ENCODE results near the gene HK1. TPM values are rescaled to one million over a fixed set of nuclear protein-coding genes. Genes with fewer than 3 reads are reported as not detected.
A peak's percentile ranks its signal among the peaks of the same experiment; 100 is the strongest.

Gene HK1
- polyA plus RNA-seq, 4 donors, result 3.8 to 21.8 (median 9.1) TPM

DNA sequence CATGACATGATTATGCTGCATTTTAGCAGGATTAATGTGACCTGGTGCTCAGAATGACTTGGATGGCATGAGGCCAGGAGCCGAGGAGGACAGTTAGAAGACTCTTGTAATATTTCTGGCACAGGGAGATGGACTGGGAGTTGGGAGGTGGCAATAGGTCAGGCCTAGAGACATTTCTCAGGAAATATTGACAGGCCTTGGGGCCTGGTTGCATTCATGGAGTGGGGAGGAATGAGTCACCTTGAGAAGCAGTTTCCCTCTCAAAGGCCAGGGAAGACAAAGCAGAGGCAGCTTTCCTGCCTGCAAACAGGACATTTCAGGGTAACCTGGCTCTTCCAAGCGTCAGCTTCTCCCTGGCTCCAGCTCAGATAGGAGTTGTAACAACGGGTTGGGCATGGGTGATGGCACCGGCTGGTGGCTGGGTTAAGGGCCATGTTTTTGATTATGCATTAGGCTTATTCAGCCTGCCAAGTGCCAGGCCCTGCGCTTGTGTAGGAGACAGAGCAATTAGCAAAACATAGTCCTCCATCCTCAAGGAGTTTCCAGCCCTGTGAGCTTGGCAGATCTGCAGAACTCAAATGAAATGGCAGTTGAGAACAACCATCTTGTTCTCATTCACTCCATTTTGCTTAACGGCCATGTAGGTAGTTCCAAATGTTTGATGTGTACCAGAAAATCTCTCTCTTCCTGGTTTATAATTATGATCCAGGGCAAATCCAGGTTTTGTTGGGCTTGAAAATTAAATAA is 38.2 kb downstream of the HK1 start:
- Histone ChIP-seq H3K9me3 (ENCODE audit: control insufficient read depth in 2 of 2, insufficient read depth in 1 of 2, low read depth in 1 of 2, low read length in 1 of 2) (no peaks in the 10 kb centered on the region), H3K27me3 (ENCODE audit: control insufficient read depth in 3 of 3, insufficient read depth in 3 of 3, low read length in 3 of 3) (peaks cover 0 to 16% (median 0%) of the 10 kb centered on the region in 3 donors), H3K27ac (ENCODE audit: low read depth in 1 of 3, low read length in 2 of 3) (no peak overlapping the region), H3K4me3 (ENCODE audit: low read depth in 1 of 3, low read length in 3 of 3) (no peak overlapping the region), H3K36me3 (ENCODE audit: control insufficient read depth in 3 of 3, insufficient read depth in 2 of 3, low read depth in 1 of 3, low read length in 3 of 3) (peaks cover 0 to 5% (median 0%) of the 10 kb centered on the region in 3 donors), H3K4me1 (ENCODE audit: control insufficient read depth in 3 of 3, insufficient read depth in 2 of 3, low read depth in 1 of 3, low read length in 2 of 3) (peaks cover 0 to 33% (median 0%) of the 10 kb centered on the region in 3 donors)
- 73 to 81% (median 75%) methylated on average over 6 of the region's 6 CpGs for WGBS, 3 donors
- no peak for FAIRE-seq
- DNase-seq, result no peak

GRCh38 chr10:69317175-69317604 is 38.9 kb downstream of the HK1 start:
- WGBS, 3 donors, result 89 to 95% (median 93%) methylated on average over 3 of the region's 3 CpGs
- peaks cover 0 to 5% (median 0%) of the 10 kb centered on the region in 3 donors for H3K36me3 ChIP-seq (ENCODE audit: control insufficient read depth in 3 of 3, insufficient read depth in 2 of 3, low read depth in 1 of 3, low read length in 3 of 3)
- peaks cover 0 to 16% (median 0%) of the 10 kb centered on the region in 3 donors for H3K27me3 ChIP-seq (ENCODE audit: control insufficient read depth in 3 of 3, insufficient read depth in 3 of 3, low read length in 3 of 3)
- H3K27ac ChIP-seq (ENCODE audit: low read depth in 1 of 3, low read length in 2 of 3), result peak overlapping the region in 2 of 3 donors; percentile 69 to 88
- H3K4me1 ChIP-seq (ENCODE audit: control insufficient read depth in 3 of 3, insufficient read depth in 2 of 3, low read depth in 1 of 3, low read length in 2 of 3), result peaks cover 0 to 33% (median 0%) of the 10 kb centered on the region in 3 donors
- no peak for FAIRE-seq
- H3K4me3 ChIP-seq (ENCODE audit: low read depth in 1 of 3, low read length in 3 of 3), result no peak overlapping the region
- peak in 1 of 2 donors; percentile 39 for DNase-seq
- H3K9me3 ChIP-seq (ENCODE audit: control insufficient read depth in 2 of 2, insufficient read depth in 1 of 2, low read depth in 1 of 2, low read length in 1 of 2), result no peaks in the 10 kb centered on the region

GRCh38 chr10:69317626-69318105 is 39.4 kb downstream of the HK1 start:
- peaks cover 0 to 13% (median 0%) of the 10 kb centered on the region in 3 donors for H3K27me3 ChIP-seq (ENCODE audit: control insufficient read depth in 3 of 3, insufficient read depth in 3 of 3, low read length in 3 of 3)
- FAIRE-seq (no peak), DNase-seq (peak; percentile 63 to 74)
- WGBS, 3 donors, result 25 to 40% (median 31%) methylated on average over 8 of the region's 8 CpGs
- H3K27ac ChIP-seq (ENCODE audit: low read depth in 1 of 3, low read length in 2 of 3), result peak overlapping the region; percentile 60 to 88 (median 69)
- H3K36me3 ChIP-seq (ENCODE audit: control insufficient read depth in 3 of 3, insufficient read depth in 2 of 3, low read depth in 1 of 3, low read length in 3 of 3), result peaks cover 0 to 5% (median 0%) of the 10 kb centered on the region in 3 donors
- H3K4me3 ChIP-seq (ENCODE audit: low read depth in 1 of 3, low read length in 3 of 3), result peak overlapping the region; percentile 53 to 76 (median 63)
- no peaks in the 10 kb centered on the region for H3K9me3 ChIP-seq (ENCODE audit: control insufficient read depth in 2 of 2, insufficient read depth in 1 of 2, low read depth in 1 of 2, low read length in 1 of 2)
- H3K4me1 ChIP-seq (ENCODE audit: control insufficient read depth in 3 of 3, insufficient read depth in 2 of 3, low read depth in 1 of 3, low read length in 2 of 3), result peaks cover 0 to 33% (median 0%) of the 10 kb centered on the region in 3 donors

GRCh38 chr10:69318106-69318866 is 40.0 kb downstream of the HK1 start:
- Histone ChIP-seq H3K4me3 (ENCODE audit: low read depth in 1 of 3, low read length in 3 of 3) (peak overlapping the region; percentile 63 to 94 (median 71)), H3K4me1 (ENCODE audit: control insufficient read depth in 3 of 3, insufficient read depth in 2 of 3, low read depth in 1 of 3, low read length in 2 of 3) (peaks cover 0 to 33% (median 0%) of the 10 kb centered on the region in 3 donors), H3K27me3 (ENCODE audit: control insufficient read depth in 3 of 3, insufficient read depth in 3 of 3, low read length in 3 of 3) (peaks cover 0 to 8% (median 0%) of the 10 kb centered on the region in 3 donors), H3K27ac (ENCODE audit: low read depth in 1 of 3, low read length in 2 of 3) (peak overlapping the region; percentile 60 to 89 (median 69)), H3K9me3 (ENCODE audit: control insufficient read depth in 2 of 2, insufficient read depth in 1 of 2, low read depth in 1 of 2, low read length in 1 of 2) (no peaks in the 10 kb centered on the region), H3K36me3 (ENCODE audit: control insufficient read depth in 3 of 3, insufficient read depth in 2 of 3, low read depth in 1 of 3, low read length in 3 of 3) (peaks cover 0 to 5% (median 0%) of the 10 kb centered on the region in 3 donors)
- peak; percentile 89 to 93 for DNase-seq
- WGBS, 3 donors, result 1% methylated on average over 57 to 90 of the region's 90 CpGs
- FAIRE-seq, result no peak

- Histone ChIP-seq H3K27ac (ENCODE audit: low read depth in 1 of 3, low read length in 2 of 3) (peak overlapping the region; percentile 29 to 89 (median 32)), H3K4me3 (ENCODE audit: low read depth in 1 of 3, low read length in 3 of 3) (peak overlapping the region; percentile 63 to 94 (median 71)), H3K9me3 (ENCODE audit: control insufficient read depth in 2 of 2, insufficient read depth in 1 of 2, low read depth in 1 of 2, low read length in 1 of 2) (no peaks in the 10 kb centered on the region), H3K27me3 (ENCODE audit: control insufficient read depth in 3 of 3, insufficient read depth in 3 of 3, low read length in 3 of 3) (peaks cover 0 to 8% (median 0%) of the 10 kb centered on the region in 3 donors), H3K4me1 (ENCODE audit: control insufficient read depth in 3 of 3, insufficient read depth in 2 of 3, low read depth in 1 of 3, low read length in 2 of 3) (peaks cover 0 to 33% (median 0%) of the 10 kb centered on the region in 3 donors), H3K36me3 (ENCODE audit: control insufficient read depth in 3 of 3, insufficient read depth in 2 of 3, low read depth in 1 of 3, low read length in 3 of 3) (peaks cover 0 to 5% (median 0%) of the 10 kb centered on the region in 3 donors)
- WGBS, 3 donors, result 1 to 2% (median 2%) methylated on average over 61 to 73 of the region's 73 CpGs
- FAIRE-seq (no peak), DNase-seq (peak; percentile 46 to 77)
Observed at GRCh38 chr10:69318867-69319727, 40.8 kb downstream of the HK1 start.

DNA sequence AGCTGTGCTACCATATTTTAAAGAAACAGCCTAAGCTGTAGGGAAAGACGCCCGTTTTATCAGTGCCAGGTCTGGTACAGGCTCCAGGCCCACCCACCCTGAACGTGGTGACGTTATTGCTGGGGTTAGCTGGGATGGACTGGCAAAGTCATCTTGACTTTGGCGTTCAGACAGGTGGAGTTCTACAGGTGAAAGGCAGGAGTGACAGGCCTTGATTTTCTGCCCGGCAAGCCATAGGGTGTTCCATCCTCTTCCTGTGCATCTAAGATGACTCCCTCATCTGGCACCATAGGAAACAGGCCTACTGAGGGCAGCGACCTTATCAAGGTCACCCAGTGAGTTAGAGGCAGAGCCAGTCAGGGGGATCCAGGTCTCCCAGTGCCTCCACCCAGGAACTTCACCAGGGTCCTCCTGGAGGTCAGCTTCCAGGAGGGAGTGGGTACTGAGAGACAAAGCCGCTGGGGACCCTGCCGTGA is 41.6 kb downstream of the HK1 start:
- Histone ChIP-seq H3K4me3 (ENCODE audit: low read depth in 1 of 3, low read length in 3 of 3) (peak overlapping the region in 2 of 3 donors; percentile 63 to 71), H3K9me3 (ENCODE audit: control insufficient read depth in 2 of 2, insufficient read depth in 1 of 2, low read depth in 1 of 2, low read length in 1 of 2) (no peaks in the 10 kb centered on the region), H3K4me1 (ENCODE audit: control insufficient read depth in 3 of 3, insufficient read depth in 2 of 3, low read depth in 1 of 3, low read length in 2 of 3) (peaks cover 0 to 33% (median 0%) of the 10 kb centered on the region in 3 donors), H3K36me3 (ENCODE audit: control insufficient read depth in 3 of 3, insufficient read depth in 2 of 3, low read depth in 1 of 3, low read length in 3 of 3) (peaks cover 0 to 5% (median 0%) of the 10 kb centered on the region in 3 donors), H3K27me3 (ENCODE audit: control insufficient read depth in 3 of 3, insufficient read depth in 3 of 3, low read length in 3 of 3) (peaks cover 0 to 8% (median 0%) of the 10 kb centered on the region in 3 donors), H3K27ac (ENCODE audit: low read depth in 1 of 3, low read length in 2 of 3) (peak overlapping the region in 1 of 3 donors; percentile 52)
- 62 to 71% (median 70%) methylated on average over 9 of the region's 9 CpGs for WGBS, 3 donors
- DNase-seq (no peak), FAIRE-seq (no peak)

DNA sequence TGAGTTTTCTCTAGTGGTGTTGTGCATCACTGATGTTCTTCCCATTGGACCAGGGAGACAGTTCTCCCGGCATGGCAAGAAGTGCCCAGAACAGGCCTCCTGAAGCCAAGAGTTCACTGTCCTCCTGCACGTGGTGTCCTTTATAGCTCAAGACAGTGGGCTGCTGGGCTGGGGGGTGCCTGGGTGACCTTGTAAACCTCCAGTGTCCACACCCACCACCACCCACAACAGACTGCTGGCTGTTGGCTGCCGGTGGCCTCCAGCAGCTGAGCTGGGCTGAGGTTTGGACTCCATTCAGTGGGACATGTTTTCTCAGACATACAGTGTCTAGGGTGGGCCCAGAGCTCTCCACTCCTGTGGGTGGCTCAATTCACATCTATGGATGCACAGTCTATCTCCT is 42.2 kb downstream of the HK1 start:
- no peak for DNase-seq
- Histone ChIP-seq H3K27me3 (ENCODE audit: control insufficient read depth in 3 of 3, insufficient read depth in 3 of 3, low read length in 3 of 3) (peaks cover 0 to 8% (median 0%) of the 10 kb centered on the region in 3 donors), H3K4me3 (ENCODE audit: low read depth in 1 of 3, low read length in 3 of 3) (no peak overlapping the region), H3K36me3 (ENCODE audit: control insufficient read depth in 3 of 3, insufficient read depth in 2 of 3, low read depth in 1 of 3, low read length in 3 of 3) (peaks cover 0 to 5% (median 0%) of the 10 kb centered on the region in 3 donors), H3K27ac (ENCODE audit: low read depth in 1 of 3, low read length in 2 of 3) (no peak overlapping the region), H3K9me3 (ENCODE audit: control insufficient read depth in 2 of 2, insufficient read depth in 1 of 2, low read depth in 1 of 2, low read length in 1 of 2) (no peaks in the 10 kb centered on the region), H3K4me1 (ENCODE audit: control insufficient read depth in 3 of 3, insufficient read depth in 2 of 3, low read depth in 1 of 3, low read length in 2 of 3) (peaks cover 0 to 28% (median 0%) of the 10 kb centered on the region in 3 donors)
- no peak for FAIRE-seq
- 75 to 87% (median 76%) methylated on average over 3 of the region's 3 CpGs for WGBS, 3 donors

All from small intestine (tissue), 7 donors.